IPS DF 4.7 (cell line): Measurements from ENCODE around the gene EPHB2.

ENCODE experiments used
- DNase-seq: peaks from one replicate; pipeline ENCODE4 v3.0.0-alpha.2; 2013; ENCODE audit warnings: low spot score; ENCODE audit errors: extremely low read depth

The EPHB2 gene

DNA sequence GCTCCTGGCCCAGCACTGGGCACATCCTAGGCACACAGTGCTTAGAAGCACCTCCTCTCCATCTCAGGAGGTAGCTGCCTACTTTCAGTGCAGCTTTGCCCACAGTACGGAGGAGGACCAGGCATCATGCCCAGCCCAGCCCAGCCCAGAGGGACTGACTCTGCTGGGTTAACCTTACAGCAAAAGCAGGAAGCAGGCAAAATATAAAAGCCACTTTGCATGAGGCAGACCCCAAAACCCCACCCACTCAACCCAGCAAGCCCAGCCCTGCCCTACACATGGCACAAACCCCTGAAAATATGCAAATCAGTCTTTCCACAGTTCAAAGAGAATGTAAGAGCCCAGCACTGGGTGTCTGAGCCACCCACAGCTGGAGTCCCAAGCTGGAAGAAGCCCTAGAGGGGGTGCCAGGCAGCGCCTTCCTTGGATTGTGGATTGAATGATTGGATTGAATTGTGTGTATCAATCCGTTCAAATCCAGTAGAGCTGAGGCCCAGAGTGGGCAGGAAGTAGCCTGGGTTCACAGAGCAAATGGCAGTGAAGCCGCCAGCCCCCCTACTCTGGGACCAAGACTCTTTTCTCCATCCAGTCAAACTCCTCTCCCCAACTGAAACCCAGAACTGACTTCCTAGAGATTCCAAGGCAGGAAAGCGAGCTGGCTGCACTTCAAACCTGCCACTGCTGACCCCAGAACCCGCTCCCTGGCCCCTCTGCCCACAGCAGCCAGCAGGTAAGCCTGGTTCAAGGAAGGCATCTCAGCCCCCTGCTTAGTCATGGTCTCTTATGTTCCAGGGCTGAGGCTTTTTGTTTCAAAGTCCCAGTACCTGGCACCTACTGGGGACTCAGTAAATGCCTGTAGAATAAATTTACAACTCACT is 144.3 kb downstream of the EPHB2 start:
- DNase-seq, result no peak

DNA sequence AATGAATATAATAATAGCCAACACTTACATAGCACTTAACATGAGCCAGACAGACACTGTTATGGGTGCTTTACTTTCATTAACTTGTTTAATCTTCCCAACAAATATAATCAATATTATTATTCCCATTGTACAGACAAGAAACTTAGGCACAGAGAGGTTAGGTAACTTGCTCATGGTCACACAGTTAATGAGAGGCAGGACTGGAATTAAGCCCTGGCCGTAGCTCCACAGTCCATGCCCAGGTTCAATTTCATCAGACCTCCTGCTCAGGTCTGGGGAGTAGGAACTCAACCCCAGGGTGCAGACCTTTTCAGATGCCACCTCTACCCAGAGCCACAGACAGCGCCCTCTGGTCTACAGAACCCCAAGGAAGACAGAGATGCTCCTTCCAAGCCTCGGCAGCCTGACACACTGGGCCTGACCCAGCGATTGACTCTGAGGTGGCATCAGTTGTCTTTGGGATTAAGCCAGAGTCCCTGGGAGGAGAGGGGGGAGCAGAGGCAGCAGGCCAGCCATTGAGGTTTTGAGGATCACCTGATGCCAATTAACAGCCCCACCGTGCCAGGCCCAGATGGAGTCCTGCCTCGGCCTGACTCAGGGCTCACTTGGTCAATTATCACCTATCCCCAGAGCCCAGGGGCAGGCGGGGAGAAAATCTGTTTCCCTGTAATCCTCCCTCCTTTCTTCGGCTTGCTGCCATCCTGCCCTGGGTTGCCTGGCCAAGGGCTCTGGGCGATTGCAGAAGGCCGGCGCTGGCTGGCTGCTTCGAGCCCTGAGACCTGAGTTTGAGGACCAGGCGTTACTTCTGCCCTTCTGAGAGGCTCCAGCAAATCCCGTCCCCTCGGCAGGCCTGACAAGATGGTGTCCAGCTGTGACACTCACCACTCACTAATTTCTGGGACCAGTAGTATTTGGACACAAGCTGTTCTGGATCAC is 145.3 kb downstream of the EPHB2 start:
- no peak for DNase-seq

DNA sequence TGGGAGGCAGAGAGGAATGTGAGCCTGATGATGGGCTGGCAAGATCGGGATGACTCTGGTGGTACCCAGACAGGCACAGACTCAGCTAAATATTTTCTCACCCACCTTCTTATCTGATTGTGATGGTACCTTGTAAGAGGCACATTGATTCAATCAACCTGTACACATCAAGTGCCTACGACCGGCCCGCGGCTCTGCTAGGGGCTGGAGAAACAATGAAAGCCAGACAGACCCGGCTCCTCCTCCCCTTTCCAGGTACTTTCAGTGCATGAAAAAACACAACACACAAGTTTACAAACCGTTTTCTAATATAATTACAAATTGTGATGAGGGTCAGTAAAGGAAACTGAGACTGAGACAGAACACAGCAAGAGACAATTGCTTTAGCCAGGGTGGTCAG is 147.0 kb downstream of the EPHB2 start:
- DNase-seq, result no peak

DNA sequence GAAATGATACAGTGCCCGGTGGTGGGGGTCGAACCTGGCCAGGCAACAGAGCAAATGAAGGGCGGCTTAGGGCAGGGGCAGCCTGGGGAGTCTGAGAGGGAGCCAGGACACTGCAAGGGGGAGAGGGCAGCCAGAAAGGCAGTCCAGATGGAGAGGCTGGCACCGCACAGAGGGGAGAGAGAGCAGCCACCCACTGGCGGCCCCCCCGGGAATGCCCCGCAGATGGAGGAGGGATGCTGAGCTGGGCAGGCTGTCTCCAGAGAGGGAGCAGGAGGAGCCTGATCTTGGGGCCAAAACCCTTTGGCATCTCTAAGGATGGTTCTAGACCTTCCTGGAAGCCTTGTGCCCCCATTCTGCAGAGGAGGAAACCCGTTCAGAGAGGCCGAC is 149.8 kb downstream of the EPHB2 start:
- DNase-seq, result no peak

DNA sequence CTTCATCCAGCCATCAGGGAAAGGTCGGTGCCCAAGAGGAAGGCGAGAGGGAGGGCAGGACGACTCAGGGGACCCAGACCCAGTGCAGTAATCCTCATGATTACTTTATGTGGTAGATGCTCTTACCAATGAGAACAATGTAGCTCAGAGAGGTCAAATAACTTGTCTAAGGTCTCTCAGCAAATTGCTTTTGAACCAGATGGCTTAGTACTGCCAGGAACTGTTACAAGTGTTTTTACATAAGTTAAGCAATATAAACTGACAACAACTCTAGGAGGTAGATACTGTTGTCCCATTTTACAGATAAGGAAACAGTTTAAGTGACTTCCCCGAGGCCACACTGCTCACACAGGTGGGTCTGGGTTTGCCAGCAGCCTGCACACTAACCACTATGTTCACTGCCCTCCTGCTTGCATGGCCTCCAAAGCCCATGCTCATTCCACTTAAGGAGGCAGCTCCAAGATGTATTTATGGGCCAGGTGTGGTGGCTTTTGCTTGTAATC is 150.3 kb downstream of the EPHB2 start:
- DNase-seq, result no peak

DNA sequence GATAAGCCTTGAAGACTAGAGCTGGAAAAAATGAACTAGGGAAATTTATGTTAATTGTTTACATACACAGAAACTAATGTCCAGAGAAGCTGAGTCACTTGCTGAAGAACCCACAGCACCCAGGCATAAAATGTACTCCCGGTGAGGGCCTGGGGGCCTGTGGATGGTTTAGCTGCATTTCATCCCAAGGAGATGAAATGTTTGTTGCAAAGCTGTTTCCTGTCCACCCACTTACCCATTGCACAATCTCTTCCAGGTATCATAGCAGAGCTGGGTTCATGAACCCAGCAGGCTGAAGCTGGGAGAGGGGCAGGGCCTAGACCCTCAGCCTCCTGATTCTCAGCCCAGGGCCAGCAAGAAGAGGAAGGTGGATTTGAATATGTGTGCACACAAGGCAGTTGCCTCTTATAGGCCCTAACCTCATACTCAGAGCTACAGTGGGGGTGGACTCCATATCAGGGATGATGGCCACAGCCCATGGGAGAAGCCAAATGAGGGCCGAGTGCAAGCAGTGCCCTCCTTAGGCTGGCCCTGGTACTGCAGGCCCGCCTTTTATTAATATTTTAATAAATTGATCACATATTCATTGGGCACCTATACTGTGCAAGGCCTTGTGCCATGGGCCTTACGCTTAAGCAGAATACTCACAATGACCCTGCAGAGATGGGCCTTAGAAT is 151.3 kb downstream of the EPHB2 start:
- DNase-seq, result no peak

DNA sequence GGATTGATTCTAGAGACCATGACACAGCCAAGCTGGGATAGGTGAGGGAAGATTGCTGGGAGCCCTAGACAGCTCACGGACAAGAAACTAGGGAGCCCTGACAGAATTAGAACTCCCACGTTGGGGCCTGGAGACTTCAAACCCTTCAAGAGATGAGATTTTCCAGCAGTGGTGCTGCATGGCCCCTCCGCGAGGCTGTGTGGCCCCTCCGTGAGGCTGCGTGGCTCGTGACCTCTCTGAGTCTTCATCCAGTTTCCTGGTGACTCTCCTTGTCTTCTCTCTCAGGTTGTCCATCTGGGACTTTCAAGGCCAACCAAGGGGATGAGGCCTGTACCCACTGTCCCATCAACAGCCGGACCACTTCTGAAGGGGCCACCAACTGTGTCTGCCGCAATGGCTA is 152.1 kb downstream of the EPHB2 start:
- DNase-seq, result no peak

DNA sequence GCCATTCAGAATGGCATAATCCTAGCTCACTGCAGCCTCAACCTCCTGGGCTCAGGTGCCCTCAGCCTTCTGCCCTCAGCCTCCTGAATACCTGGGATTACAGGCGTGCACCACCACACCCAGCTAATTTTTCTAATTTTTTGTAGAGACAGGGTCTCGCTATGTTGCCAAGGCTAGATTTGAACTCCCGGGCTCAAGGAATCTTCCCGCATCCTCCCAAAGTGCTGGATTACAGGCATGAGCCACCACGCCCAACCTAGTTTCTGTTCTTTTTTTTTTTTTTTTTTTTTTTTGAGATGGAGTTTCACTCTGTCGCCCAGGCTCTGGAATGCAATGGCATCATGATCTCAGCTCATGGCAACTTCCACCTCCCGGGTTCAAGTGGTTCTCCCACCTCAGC is 153.1 kb downstream of the EPHB2 start:
- DNase-seq, result no peak

DNA sequence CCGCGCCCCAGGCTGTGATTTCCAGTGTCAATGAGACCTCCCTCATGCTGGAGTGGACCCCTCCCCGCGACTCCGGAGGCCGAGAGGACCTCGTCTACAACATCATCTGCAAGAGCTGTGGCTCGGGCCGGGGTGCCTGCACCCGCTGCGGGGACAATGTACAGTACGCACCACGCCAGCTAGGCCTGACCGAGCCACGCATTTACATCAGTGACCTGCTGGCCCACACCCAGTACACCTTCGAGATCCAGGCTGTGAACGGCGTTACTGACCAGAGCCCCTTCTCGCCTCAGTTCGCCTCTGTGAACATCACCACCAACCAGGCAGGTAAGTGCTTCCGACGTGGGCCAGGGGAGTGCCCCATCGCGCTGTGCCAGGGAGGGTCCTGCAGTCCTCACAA is 154.2 kb downstream of the EPHB2 start:
- DNase-seq, result no peak

DNA sequence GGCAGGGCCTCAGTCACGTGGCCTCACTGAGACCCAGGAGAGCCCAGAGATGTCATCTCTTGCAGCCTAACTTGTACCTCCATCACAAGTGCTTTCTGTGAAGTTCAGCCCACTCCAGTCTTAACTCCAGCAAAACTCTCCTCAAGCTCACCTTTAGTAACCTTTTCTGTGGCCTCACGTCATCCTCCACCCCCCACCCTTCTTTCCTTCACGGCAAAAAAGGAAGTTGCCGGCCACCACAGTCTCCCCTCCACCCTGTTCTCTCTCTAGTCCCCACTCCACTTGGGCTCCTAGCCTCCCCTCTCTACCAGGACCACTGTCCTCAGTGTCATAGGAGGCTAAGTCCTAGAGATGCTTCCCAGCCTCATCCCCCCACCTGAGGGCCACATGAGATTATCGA is 155.1 kb downstream of the EPHB2 start:
- DNase-seq, result no peak

DNA sequence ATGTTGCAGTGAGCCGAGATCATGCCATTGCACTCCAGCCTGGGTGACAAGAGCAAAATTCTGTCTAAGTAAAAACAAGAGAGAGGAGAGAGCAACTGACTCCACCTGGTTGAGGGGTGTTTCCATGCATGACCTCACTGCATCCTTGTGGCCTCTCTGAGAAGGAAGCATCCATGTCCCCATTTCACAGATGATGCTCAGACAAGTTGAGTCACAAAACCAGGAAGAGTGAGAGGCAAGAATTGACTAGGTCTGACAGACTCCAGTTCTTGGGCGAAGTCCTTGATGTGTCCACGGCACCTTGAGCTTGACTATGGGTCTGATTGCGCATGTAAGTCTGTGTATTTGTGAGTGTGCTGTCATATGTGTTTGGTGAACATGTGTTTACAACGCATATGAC is 156.2 kb downstream of the EPHB2 start:
- DNase-seq, result no peak

DNA sequence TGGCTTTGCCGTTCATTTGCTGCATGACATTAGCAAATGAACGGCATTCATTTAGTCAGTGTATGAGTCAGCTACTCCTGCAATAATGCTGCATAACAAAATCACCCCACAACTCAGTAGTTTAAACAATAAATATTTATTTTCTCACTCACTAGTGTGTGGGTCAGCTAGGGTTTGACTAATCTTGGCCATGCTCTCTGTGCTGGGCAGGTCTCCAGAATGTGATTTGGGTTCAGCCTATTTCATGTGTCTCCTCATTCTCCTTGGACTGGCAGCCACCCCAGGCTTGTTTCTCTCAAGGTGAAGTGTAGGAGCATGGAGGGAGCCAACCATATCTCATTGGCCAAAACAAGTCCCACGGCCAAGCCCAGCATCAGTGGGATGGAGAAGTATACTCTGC is 157.7 kb downstream of the EPHB2 start:
- no peak for DNase-seq

DNA sequence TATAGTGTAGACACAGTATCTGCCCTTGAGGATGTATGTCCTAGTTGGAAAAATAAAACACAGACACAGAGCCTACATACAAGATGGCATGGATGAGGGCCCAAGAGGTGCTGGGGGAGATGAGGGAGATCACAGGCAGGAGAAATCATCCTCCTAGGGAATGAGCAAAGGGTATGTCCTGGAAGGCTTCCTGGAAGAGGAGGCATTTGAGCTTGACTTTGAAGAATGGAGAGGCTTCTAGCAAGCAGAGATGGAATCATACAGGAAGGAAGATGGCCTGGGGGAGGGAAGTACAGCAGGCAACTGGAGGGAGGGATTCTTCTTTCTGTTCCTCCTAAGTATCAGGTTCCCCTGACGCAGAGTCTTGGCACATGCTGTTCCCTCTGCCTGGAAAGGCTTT is 158.7 kb downstream of the EPHB2 start:
- DNase-seq, result no peak

DNA sequence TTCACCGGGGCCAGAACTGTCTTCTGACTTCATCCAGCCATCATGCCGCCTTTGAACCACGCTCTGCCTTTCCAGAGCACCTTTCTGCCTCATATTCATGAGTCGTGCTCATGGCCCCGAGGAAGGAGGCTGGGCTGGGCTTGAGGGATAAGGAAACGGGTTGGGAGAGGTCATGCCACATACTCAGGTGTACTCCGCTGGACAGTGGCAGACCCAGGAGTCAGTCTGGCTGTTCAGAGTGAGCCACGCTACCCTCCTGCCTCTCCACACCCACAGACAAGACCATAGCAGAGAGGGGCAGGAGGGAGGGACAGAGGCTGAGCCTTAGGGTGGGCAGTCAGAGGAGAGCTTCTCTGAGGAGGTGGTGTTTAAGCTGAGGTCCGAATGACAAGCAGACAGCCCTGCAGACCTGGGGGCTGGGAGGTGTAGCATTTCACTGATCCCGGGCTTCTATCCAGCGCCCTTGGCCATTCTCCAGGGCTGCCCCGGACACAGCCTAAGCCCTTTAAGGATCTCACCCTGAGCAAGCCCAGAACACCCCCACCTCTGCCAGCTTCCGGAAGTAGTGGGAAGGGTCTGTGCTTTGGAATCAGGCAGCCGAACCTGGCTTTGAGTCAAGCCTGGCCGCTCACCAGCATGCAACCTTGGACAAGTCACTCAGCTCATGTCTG is 159.7 kb downstream of the EPHB2 start:
- DNase-seq, result no peak

DNA sequence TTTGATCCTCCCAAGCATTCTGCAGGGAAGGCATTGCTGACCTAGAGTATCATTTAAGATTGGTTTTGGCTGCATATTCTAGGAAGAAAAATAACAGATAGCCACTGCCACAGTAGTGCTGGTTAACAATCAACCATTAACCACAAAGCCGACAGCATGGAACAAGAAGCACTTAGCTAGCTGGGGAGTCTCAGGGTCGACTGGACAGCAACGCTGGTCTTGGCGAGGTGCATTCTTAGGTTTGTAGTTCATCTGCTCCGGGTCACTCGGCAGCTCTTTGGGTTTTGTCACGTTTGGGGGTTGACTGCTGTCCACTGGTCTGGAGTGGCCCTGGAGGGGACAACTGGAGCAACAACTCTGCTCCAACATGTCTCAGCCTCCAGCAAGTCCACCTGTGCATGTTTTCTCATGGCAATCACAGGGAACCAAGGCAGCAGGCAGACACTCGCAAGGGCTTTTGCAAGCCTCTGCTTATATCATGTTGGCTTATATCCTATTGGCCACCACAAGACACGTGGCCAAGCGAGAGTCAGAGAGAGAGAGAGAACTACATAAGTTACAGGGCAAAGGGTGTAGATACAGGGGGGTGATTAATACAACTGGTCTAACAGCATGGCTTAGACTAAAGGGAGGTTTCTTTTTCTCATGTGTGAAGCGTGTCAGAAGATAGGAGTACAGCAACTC is 162.5 kb downstream of the EPHB2 start:
- DNase-seq, result no peak

DNA sequence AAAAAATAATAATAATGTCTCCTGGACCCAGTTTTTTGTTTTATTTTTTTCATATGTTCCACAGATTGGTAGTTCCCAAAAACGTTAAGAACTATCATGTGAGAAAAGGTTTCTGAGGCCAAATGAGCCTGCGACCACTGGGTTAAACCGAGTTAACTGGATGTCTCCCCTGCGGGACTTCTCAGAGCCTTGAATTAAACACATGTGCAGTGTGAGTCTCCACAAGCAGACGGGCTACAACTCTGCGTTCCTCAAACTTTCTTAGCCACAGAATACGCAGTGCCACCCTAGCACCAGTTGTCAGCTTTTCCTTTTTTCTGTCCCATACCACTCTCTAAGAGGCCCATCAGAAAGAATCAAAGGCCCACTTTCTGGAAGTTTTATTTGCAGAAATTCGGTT is 164.1 kb downstream of the EPHB2 start:
- no peak for DNase-seq

DNA sequence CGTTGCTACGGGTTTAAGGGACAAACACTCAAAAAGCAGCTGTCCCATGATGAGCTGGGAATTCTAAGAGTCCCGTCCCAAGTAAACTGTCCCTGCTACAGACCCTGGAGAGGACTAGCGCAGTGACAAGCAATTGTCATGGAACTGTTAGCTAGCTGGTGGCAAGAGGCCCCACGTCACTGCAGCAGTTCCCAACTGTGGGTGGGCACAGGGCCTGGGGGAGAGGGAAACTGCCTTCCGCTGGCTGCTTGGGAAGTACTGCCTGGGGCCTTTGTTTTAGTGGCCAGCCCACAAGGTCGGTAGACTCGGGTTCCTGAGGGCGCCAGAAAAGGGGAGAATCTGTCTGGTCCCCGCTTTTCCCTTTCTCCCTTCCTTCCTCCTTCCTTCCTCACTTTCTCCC is 164.6 kb downstream of the EPHB2 start:
- no peak for DNase-seq

DNA sequence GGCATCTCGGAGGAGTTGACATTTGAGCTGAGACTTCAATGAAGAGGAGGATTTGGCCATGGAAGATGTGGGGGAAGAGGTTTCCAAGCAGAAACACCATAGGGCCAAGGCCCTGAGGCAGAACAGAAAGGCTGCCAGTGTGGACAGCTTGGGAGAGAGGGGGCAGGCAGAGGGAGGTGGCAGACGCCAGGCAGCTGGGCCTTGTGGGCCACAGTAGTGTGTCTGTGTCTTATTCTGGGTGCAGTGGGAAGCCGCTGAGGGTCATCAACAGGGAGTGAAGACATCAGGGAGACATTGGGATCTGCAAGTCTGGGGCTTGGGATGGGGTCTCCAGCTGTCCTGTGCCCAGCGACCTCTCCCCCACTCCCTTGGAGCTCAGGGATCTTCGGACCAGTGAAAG is 165.2 kb downstream of the EPHB2 start:
- no peak for DNase-seq

DNA sequence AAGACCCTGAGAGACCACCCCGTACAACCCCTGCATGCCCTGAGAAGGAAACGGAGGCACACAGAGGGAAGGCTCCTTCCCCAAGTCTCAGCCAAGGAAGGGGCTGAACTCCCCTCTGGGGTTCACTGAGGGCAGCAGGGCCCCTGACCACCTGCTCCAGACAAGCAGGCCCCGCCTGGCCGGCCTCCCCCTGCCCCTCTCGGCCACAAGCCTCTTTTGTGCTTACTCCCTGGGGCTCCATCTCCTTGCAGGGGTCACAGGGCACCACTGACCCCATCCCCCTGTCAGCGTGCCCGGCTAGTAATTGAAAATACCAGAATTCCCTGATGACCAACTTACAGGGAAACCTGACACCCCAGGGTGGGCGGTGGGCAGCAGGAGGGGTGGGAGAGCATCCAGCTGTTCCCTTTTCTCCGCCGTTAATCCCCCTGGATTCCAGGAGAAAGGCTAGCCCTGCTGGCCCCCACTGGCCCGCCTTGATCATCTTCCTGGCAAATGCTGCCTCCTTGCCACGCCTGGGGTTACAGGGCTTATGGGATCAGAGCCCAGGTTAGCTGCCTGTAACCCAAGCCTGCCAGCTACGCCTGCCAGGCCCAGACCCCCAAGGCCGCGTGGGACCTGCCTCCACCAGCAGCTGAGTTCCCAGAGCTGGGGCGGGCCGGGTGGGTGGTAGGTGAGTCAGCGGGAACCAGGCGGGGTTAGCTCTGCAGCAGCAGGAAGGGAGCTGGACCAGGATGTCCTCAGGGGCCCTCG is 165.9 kb downstream of the EPHB2 start:
- no peak for DNase-seq
